B cell (primary cell): ENCODE data around the gene USP2. TPM values are rescaled to one million over a fixed set of nuclear protein-coding genes. Genes with fewer than 3 reads are reported as not detected.
A peak's percentile ranks its signal among the peaks of the same experiment; 100 is the strongest.

Experiments used
- ATAC-seq: fragments of 200-7000 bp; cut with Tn5 transposase; one replicate; pipeline ENCODE4 v1.10.0; 2021; ENCODE audit warnings: low read depth, mild to moderate bottlenecking, moderate number of reproducible peaks, moderate library complexity
- CTCF ChIA-PET: fragments of 350-600 bp; sonication (Branson Sonifier 250); formaldehyde crosslinking; loops from one replicate; lab custom pipeline; 2021; ENCODE audit warnings: antibody characterized with exemption, inconsistent platforms; lab: Charles Lee
- POLR2A ChIA-PET: fragments of 350-600 bp; sonication (Branson Sonifier 250); formaldehyde crosslinking; loops from one replicate; lab custom pipeline; 2021; ENCODE audit warnings: antibody characterized with exemption; lab: Charles Lee
- DNase-seq: peaks from one replicate; pipeline ENCODE4 v3.0.0; 2013
- H2AFZ ChIP-seq: 2 replicates; pipeline ENCODE4 v1.6.1; 2012; ENCODE audit warnings: mild to moderate bottlenecking, low read depth, low read length; ENCODE audit not compliant: insufficient read depth, poor library complexity, severe bottlenecking
- H3K27ac ChIP-seq, 2 donors: 1 replicate in 1 of 2; 2 replicates in 1 of 2; pipeline ENCODE4 v1.5.1; 2012 to 2013; ENCODE audit warnings: low read length in 2 of 2, mild to moderate bottlenecking in 2 of 2, moderate library complexity in 1 of 2
- H3K27me3 ChIP-seq, 4 experiments: fragments of 200-600 bp in 1 of 4; sonication (generic) in 1 of 4; replicated peaks in 1 of 4; 1 replicate in 2 of 4; 2 replicates in 2 of 4; pipeline versions ENCODE4 v1.6.1 to v1.7.0; 2013 to 2016; ENCODE audit warnings: low read length in 3 of 4, mild to moderate bottlenecking in 2 of 4, mixed read lengths in 1 of 4, moderate library complexity in 1 of 4; ENCODE audit not compliant: insufficient read depth in 4 of 4, control insufficient read depth in 3 of 4; ENCODE audit errors: control extremely low read depth in 1 of 4
- H3K36me3 ChIP-seq, 2 experiments: replicated peaks in 1 of 2; 1 replicate in 1 of 2; 2 replicates in 1 of 2; pipeline versions ENCODE4 v1.6.1 to v1.7.1; 2013; ENCODE audit warnings: low read length in 1 of 2; ENCODE audit not compliant: insufficient read depth in 2 of 2, control insufficient read depth in 1 of 2; ENCODE audit errors: control extremely low read depth in 1 of 2, extremely low read depth in 1 of 2
- H3K4me1 ChIP-seq, 2 donors: fragments of 200-600 bp in 1 of 2; sonication (generic) in 1 of 2; 1 replicate in 1 of 2; 2 replicates in 1 of 2; pipeline versions ENCODE4 v1.5.1 to v1.6.1; 2013 to 2017; ENCODE audit warnings: low read length in 2 of 2; ENCODE audit not compliant: control insufficient read depth in 2 of 2, insufficient read depth in 2 of 2
- H3K4me2 ChIP-seq: replicated peaks from 2 replicates; pipeline ENCODE3; 2012; ENCODE audit warnings: mild to moderate bottlenecking, low read depth, low read length; ENCODE audit not compliant: poor library complexity, severe bottlenecking
- H3K4me3 ChIP-seq, 5 experiments: fragments of 200-600 bp in 1 of 5; sonication (generic) in 1 of 5; 1 replicate in 3 of 5; 2 replicates in 2 of 5; pipeline versions ENCODE4 v1.5.1 to v1.7.0; 2011 to 2016; ENCODE audit warnings: low read length in 4 of 5, mild to moderate bottlenecking in 4 of 5, low read depth in 2 of 5, control low read depth in 1 of 5, moderate library complexity in 1 of 5; ENCODE audit not compliant: insufficient read depth in 1 of 5; ENCODE audit errors: control extremely low read depth in 1 of 5, extremely low read depth in 1 of 5
- H3K79me2 ChIP-seq: fragments of 200-600 bp; sonication (generic); one replicate; pipeline ENCODE4 v1.6.0; 2016; ENCODE audit warnings: low read length; ENCODE audit not compliant: control insufficient read depth, insufficient read depth
- H3K9ac ChIP-seq: fragments of 200-600 bp; sonication (generic); 2 replicates; pipeline ENCODE4 v1.6.1; 2017; ENCODE audit warnings: mild to moderate bottlenecking, low read length, moderate library complexity
- H3K9me3 ChIP-seq, 3 donors: one replicate each; pipeline versions ENCODE4 v1.6.1 to v1.7.1; 2013; ENCODE audit warnings: low read length in 2 of 3; ENCODE audit not compliant: control insufficient read depth in 2 of 3, insufficient read depth in 1 of 3; ENCODE audit errors: control extremely low read depth in 1 of 3
- H4K20me1 ChIP-seq: 2 replicates; pipeline ENCODE4 v1.6.0; 2012; ENCODE audit warnings: mild to moderate bottlenecking, low read length; ENCODE audit not compliant: insufficient read depth, control insufficient read depth, poor library complexity, severe bottlenecking
- H3K27ac Mint-ChIP-seq: one replicate; pipeline ENCODE4 v1.8.0; 2021; ENCODE audit warnings: mixed read lengths
- H3K27me3 Mint-ChIP-seq: one replicate; pipeline ENCODE4 v1.8.0; 2021; ENCODE audit warnings: mixed read lengths
- H3K4me1 Mint-ChIP-seq: one replicate; pipeline ENCODE4 v1.8.0; 2021; ENCODE audit warnings: mixed read lengths
- H3K4me3 Mint-ChIP-seq: one replicate; pipeline ENCODE4 v1.8.0; 2021; ENCODE audit warnings: mixed read lengths
- H3K9me3 Mint-ChIP-seq: one replicate; pipeline ENCODE4 v1.8.0; 2022; ENCODE audit warnings: mixed read lengths; ENCODE audit not compliant: insufficient read depth
- EZH2 ChIP-seq: IDR thresholded peaks from 2 replicates; pipeline ENCODE4 v1.6.1; 2012; ENCODE audit warnings: borderline replicate concordance, low read depth, mild to moderate bottlenecking, moderate library complexity, low read length; ENCODE audit not compliant: insufficient read depth, poor library complexity, severe bottlenecking
- WGBS: methylation state at CpG from one replicate; pipeline ENCODE4 v1.1.5; 2013; ENCODE audit warnings: missing lambda C conversion rate; ENCODE audit not compliant: insufficient coverage; 5-methylcytosine and 5-hydroxymethylcytosine counted together
- intact Hi-C: fragments of 100-400 bp; cut with micrococcal nuclease; formaldehyde crosslinking; loops from one replicate; pipeline ENCODE4 v1.10.0; 2022
- polyA plus RNA-seq: library from polyadenylated mRNA; depleted of rRNA; stranded (reverse); fragments of >200 nt; gene quantifications from 2 replicates; pipeline ENCODE4 v1.2.3, GENCODE V29; 2012
- total RNA-seq, 2 donors: library from RNA; stranded (reverse); fragments of 120-200 nt in 1 of 2; gene quantifications; 1 replicate in 1 of 2; 2 replicates in 1 of 2; pipeline versions ENCODE4 v1.2.3 to v1.2.4, GENCODE V29; 2013 to 2022
- TF ChIP-seq, protein P1 (sequence below): fragments of 200-600 bp; IDR thresholded peaks from one replicate; pipeline ENCODE4 v1.8.0; 2022; ENCODE audit warnings: antibody characterized with exemption, mild to moderate bottlenecking

USP2 gene
- total and polyA plus RNA-seq, 2 donors (not counting 1 experiment from before 2014, with no cell fraction given) = 0.09 TPM; not detected in 1

DNA sequence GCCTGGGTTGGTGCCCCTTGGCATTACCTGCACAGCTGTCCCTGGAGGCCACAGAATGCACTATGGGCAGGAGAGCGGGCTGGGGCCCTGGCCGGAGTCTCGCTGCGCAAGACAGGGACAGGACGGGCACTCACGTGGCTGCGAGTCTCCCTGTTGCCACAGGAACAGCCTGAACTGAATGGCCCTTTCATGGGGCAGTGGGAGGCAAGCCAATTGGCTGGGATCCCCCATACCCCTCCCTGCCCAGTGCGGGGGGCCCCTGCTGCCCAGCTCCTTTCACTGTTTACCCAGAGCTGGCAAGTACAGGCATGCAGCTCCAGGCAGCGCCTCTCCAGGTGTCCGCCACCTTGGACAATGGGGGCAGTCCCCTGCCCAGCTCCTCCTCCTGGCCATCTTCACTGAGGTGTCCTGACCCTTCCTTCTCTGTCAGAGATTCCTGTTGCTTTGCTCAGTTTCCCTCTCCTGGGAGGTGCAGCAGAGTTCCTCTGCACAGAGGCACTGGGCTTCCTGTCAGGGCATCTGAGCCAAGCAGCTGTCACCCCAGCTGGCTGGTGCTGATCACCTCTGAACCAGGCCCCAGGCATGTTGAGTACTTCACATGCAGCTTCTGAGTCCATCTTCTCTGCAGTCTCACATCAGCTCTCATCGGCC lies 5.2 kb downstream of the USP2 start:
- H3K27ac ChIP-seq = no peak overlapping the region
- no peak overlapping the region for H3K4me3 ChIP-seq
- WGBS = 95% methylated on average over 11 of the region's 11 CpGs
- H3K79me2 ChIP-seq = no peaks in the 10 kb centered on the region
- ATAC-seq (no peak), DNase-seq (peak; percentile 4)
- H3K9me3 ChIP-seq = no peaks in the 10 kb centered on the region
- POLR2A ChIA-PET = no interaction called here
- no peak overlapping the region for H2AFZ ChIP-seq
- H4K20me1 ChIP-seq = no peaks in the 10 kb centered on the region
- intact Hi-C loops = no loop called here
- H3K27ac Mint-ChIP-seq = no peak overlapping the region
- TF ChIP-seq EZH2 = no peak
- TF ChIP-seq, protein P1, sequence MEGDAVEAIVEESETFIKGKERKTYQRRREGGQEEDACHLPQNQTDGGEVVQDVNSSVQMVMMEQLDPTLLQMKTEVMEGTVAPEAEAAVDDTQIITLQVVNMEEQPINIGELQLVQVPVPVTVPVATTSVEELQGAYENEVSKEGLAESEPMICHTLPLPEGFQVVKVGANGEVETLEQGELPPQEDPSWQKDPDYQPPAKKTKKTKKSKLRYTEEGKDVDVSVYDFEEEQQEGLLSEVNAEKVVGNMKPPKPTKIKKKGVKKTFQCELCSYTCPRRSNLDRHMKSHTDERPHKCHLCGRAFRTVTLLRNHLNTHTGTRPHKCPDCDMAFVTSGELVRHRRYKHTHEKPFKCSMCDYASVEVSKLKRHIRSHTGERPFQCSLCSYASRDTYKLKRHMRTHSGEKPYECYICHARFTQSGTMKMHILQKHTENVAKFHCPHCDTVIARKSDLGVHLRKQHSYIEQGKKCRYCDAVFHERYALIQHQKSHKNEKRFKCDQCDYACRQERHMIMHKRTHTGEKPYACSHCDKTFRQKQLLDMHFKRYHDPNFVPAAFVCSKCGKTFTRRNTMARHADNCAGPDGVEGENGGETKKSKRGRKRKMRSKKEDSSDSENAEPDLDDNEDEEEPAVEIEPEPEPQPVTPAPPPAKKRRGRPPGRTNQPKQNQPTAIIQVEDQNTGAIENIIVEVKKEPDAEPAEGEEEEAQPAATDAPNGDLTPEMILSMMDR = no peak
- H3K4me1 ChIP-seq = peaks cover 6 to 7% of the 10 kb centered on the region in 2 donors
- H3K4me2 ChIP-seq = no peak overlapping the region
- H3K27me3 ChIP-seq = peaks cover 0 to 8% (median 4%) of the 10 kb centered on the region in 4 experiments
- H3K9me3 Mint-ChIP-seq = no peaks in the 10 kb centered on the region
- H3K9ac ChIP-seq = no peak overlapping the region
- CTCF ChIA-PET = interaction anchor here (0.8 to 5.5 kb wide), 5 partner anchors 9 to 20 kb away, joined by 3 to 46 read pairs (median 4); no protein-coding TSS in a partner anchor
- peaks cover 6% of the 10 kb centered on the region for H3K4me1 Mint-ChIP-seq
- H3K27me3 Mint-ChIP-seq = peaks cover 7% of the 10 kb centered on the region
- no peak overlapping the region for H3K4me3 Mint-ChIP-seq
- no peaks in the 10 kb centered on the region for H3K36me3 ChIP-seq
